ENCODE measurements around the gene KLHL29.

The KLHL29 gene

GRCh38 chr2:23639406-23639982 lies 254.5 kb downstream of the KLHL29 start:
- no peak overlapping the region for H3K27ac Mint-ChIP-seq
- H3K36me3 Mint-ChIP-seq (ENCODE audit: insufficient read depth), result peaks cover 2% of the 10 kb centered on the region
- DNase-seq (no peak), ATAC-seq (replicated peaks) (no peak)
- no peak overlapping the region for H3K4me3 Mint-ChIP-seq
- H3K4me1 Mint-ChIP-seq (ENCODE audit: low read depth in 2 of 2), result no peaks in the 10 kb centered on the region
- H3K27me3 Mint-ChIP-seq, result peaks cover 0 to 16% of the 10 kb centered on the region in 2 donors
- no peaks in the 10 kb centered on the region for H3K9me3 Mint-ChIP-seq

- ATAC-seq (replicated peaks) (no peak), DNase-seq (no peak)
- H3K36me3 Mint-ChIP-seq (ENCODE audit: insufficient read depth), result peaks cover 2% of the 10 kb centered on the region
- H3K4me3 Mint-ChIP-seq, result no peak overlapping the region
- H3K9me3 Mint-ChIP-seq, result no peaks in the 10 kb centered on the region
- no peak overlapping the region for H3K27ac Mint-ChIP-seq
- H3K27me3 Mint-ChIP-seq, result peaks cover 0 to 7% of the 10 kb centered on the region in 2 donors
- H3K4me1 Mint-ChIP-seq (ENCODE audit: low read depth in 2 of 2), result no peaks in the 10 kb centered on the region
Measured at GRCh38 chr2:23640711-23641110, 255.7 kb downstream of the KLHL29 start.

DNA sequence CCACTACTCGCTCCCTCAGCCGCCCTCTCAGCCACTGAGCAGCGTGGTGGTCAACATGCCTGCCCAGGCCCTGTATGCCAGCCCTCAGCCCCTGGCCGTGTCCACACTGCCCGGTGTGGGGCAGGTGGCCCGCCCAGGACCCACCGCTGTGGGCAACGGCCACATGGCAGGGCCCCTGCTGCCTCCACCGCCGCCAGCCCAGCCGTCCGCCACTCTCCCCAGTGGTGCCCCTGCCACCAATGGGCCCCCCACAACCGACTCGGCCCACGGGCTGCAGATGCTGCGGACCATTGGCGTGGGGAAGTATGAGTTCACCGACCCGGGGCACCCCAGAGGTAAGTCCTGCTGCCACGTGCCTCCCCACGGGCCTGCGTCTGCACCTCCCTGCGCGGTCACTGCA lies 257.5 kb downstream of the KLHL29 start:
- H3K4me3 Mint-ChIP-seq, result no peak overlapping the region
- H3K27me3 Mint-ChIP-seq, result peaks cover 0 to 7% of the 10 kb centered on the region in 2 donors
- H3K27ac Mint-ChIP-seq, result no peak overlapping the region
- no peaks in the 10 kb centered on the region for H3K4me1 Mint-ChIP-seq (ENCODE audit: low read depth in 2 of 2)
- no peak for DNase-seq
- ATAC-seq (replicated peaks), result no peak
- H3K36me3 Mint-ChIP-seq (ENCODE audit: insufficient read depth), result peaks cover 2% of the 10 kb centered on the region
- H3K9me3 Mint-ChIP-seq, result no peaks in the 10 kb centered on the region

DNA sequence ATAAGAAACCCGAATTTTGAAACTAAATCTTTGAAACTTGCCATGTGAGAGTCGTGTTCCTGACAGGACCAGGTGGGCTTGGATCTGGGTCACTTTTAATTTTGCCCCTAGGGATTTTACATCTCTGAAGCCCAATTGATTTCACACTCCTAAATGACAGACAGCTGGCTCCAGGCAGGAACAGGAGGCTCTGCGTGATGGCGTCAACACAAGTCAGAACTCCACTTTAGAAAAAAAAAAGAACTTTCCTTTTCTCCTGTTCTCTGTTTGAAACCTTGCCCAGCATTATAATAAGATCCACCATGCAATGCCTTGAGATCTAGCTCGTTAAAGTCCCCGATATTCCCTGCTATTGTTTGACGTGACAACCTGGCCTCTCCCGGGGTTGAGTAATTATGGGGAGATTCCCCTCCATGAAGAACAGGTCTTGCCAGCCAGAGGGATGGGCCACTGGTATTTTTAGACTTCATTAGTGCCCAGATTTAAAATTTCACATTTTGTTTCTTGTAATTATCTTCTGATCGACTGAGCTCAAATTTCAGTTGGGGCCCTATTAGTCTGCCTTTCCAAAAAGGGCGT lies 260.3 kb downstream of the KLHL29 start:
- Mint-ChIP-seq H3K4me1 (ENCODE audit: low read depth in 2 of 2) (peaks cover 0 to 4% of the 10 kb centered on the region in 2 donors), H3K9me3 (no peaks in the 10 kb centered on the region), H3K36me3 (ENCODE audit: insufficient read depth) (peaks cover 2% of the 10 kb centered on the region), H3K4me3 (no peak overlapping the region), H3K27ac (no peak overlapping the region), H3K27me3 (no peaks in the 10 kb centered on the region)
- DNase-seq (no peak), ATAC-seq (replicated peaks) (no peak)

GRCh38 chr2:23647563-23647962 lies 262.6 kb downstream of the KLHL29 start:
- no peak for ATAC-seq (replicated peaks)
- Mint-ChIP-seq H3K9me3 (no peaks in the 10 kb centered on the region), H3K27ac (no peak overlapping the region)

GRCh38 chr2:23649303-23649702 lies 264.3 kb downstream of the KLHL29 start:
- H3K4me1 Mint-ChIP-seq (ENCODE audit: low read depth in 2 of 2), result peaks cover 0 to 4% of the 10 kb centered on the region in 2 donors
- H3K4me3 Mint-ChIP-seq, result no peak overlapping the region
- H3K36me3 Mint-ChIP-seq (ENCODE audit: insufficient read depth), result no peaks in the 10 kb centered on the region
- ATAC-seq (replicated peaks), result no peak
- H3K27me3 Mint-ChIP-seq, result peaks cover 7 to 13% of the 10 kb centered on the region in 2 donors
- no peaks in the 10 kb centered on the region for H3K9me3 Mint-ChIP-seq
- no peak overlapping the region for H3K27ac Mint-ChIP-seq
- DNase-seq, result no peak

More at GRCh38 chr2:23647563-23647962, 262.6 kb downstream of the KLHL29 start:
- no peak overlapping the region for H3K4me3 Mint-ChIP-seq
- no peak for DNase-seq
- H3K4me1 Mint-ChIP-seq (ENCODE audit: low read depth in 2 of 2), result peaks cover 0 to 4% of the 10 kb centered on the region in 2 donors
- no peaks in the 10 kb centered on the region for H3K36me3 Mint-ChIP-seq (ENCODE audit: insufficient read depth)
- peaks cover 0 to 1% of the 10 kb centered on the region in 2 donors for H3K27me3 Mint-ChIP-seq

- no peak for DNase-seq
- peaks cover 0 to 4% of the 10 kb centered on the region in 2 donors for H3K4me1 Mint-ChIP-seq (ENCODE audit: low read depth in 2 of 2)
- no peaks in the 10 kb centered on the region for H3K9me3 Mint-ChIP-seq
- H3K36me3 Mint-ChIP-seq (ENCODE audit: insufficient read depth), result no peaks in the 10 kb centered on the region
- H3K4me3 Mint-ChIP-seq, result no peak overlapping the region
- no peak overlapping the region for H3K27ac Mint-ChIP-seq
- ATAC-seq (replicated peaks), result no peak
- H3K27me3 Mint-ChIP-seq, result peaks cover 7 to 16% of the 10 kb centered on the region in 2 donors
Measured at GRCh38 chr2:23649819-23650218, 264.8 kb downstream of the KLHL29 start.

DNA sequence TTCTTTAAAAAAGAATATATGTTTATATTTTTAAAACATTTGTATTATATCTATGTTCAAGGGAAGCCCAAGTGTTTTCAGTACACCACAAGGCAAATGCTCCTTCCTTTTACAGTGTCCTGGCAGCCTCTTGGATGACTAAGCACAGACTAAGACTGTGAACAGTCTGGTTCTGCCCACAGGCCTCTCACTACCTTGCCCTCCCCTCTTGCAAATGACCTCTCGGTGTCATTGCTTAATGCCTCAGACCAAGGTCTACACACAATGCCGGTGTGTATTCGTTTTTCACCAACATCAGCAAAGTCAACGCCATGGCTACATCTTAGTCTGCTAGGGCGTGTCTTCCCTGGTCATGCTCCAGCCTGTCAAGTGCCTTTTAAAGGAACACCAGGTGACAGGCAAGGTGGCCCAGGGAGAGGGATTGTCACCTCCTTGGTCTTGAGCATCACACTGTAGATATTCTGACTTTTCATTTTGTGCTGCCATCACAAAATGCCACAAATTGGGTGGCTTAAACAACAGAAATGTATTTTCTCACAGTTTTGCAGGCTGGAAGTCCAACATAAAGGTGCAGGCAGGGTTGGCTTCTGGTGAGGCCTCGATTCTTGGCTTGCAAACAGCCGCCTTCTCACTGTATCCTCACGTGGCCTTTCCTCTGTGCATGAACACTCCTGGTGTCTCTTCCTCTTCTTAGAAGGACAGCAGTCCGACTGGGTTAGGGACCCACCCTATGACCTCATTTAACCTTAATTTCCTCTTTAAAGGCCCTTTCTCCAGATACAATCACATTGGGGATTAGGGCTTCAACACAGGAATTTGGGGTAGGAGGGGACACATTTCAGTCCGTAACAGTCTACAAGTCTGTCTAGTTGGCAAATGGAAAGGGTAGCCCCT lies 266.5 kb downstream of the KLHL29 start:
- Mint-ChIP-seq H3K27me3 (peaks cover 7 to 32% of the 10 kb centered on the region in 2 donors), H3K4me3 (no peak overlapping the region), H3K4me1 (ENCODE audit: low read depth in 2 of 2) (peaks cover 0 to 4% of the 10 kb centered on the region in 2 donors), H3K9me3 (no peaks in the 10 kb centered on the region), H3K36me3 (ENCODE audit: insufficient read depth) (no peaks in the 10 kb centered on the region), H3K27ac (no peak overlapping the region)
- ATAC-seq (replicated peaks) (no peak), DNase-seq (no peak)

DNA sequence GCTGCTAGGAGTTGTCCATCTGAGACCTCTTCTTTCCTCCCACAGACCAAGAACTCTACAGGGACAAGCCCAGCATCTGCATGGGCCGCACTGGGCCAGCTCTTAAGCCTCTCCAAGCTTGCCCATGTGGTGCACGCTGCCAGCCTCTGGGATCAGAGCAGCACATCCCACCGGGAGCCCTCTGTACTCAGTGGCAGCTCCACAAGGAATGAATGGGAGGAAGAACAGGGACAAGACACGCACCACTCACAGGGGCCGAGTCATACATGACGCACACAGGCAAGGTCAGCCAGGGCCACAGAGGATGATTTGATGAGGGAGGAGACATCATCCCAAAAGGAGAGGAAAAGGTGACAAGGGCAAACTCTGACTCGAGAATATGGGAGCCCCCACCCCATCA lies 268.3 kb downstream of the KLHL29 start:
- Mint-ChIP-seq H3K27ac (no peak overlapping the region), H3K36me3 (ENCODE audit: insufficient read depth) (no peaks in the 10 kb centered on the region), H3K4me3 (no peak overlapping the region), H3K27me3 (peaks cover 7 to 33% of the 10 kb centered on the region in 2 donors), H3K4me1 (ENCODE audit: low read depth in 2 of 2) (peaks cover 0 to 4% of the 10 kb centered on the region in 2 donors), H3K9me3 (no peaks in the 10 kb centered on the region)
- ATAC-seq (replicated peaks), result no peak
- no peak for DNase-seq

- no peak overlapping the region for H3K4me3 Mint-ChIP-seq
- DNase-seq (no peak), ATAC-seq (replicated peaks) (no peak)
- H3K4me1 Mint-ChIP-seq (ENCODE audit: low read depth in 2 of 2), result peaks cover 0 to 6% of the 10 kb centered on the region in 2 donors
- H3K27me3 Mint-ChIP-seq, result peaks cover 10 to 46% of the 10 kb centered on the region in 2 donors
- no peaks in the 10 kb centered on the region for H3K36me3 Mint-ChIP-seq (ENCODE audit: insufficient read depth)
- no peak overlapping the region for H3K27ac Mint-ChIP-seq
- H3K9me3 Mint-ChIP-seq, result no peaks in the 10 kb centered on the region
Measured at GRCh38 chr2:23654756-23655155, 269.8 kb downstream of the KLHL29 start.

DNA sequence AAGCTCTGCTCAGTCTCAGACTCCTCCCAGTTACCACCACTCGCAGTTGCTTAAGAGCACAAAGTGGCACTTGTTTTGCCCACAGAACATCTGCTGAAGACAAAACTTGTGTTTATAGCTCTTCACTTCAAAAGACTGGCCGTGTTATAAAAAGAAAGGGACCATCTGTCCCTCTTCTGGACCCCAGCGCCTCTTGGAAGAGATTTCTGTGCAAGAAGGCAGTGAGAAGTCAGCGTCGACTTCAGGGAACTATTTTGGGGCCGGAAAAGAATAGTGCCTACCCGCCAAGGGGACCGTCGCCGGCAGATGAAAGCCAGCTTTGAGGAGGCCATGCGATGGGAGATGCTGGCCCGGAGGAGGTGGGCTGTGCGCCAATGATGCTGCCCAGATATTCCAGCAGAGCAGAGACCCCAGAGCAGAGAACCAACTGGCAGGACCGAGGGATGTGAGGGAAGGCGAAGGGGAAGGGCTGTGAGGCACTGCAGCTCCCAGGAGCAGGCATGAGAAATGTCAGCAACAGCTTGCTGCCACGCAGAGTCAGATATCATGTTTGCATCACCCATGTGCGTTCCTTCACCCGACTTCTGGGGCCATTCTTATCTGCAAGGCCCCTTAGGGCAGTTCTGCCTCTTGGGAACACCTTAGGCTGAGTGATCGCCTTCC lies 271.1 kb downstream of the KLHL29 start:
- Mint-ChIP-seq H3K36me3 (ENCODE audit: insufficient read depth) (no peaks in the 10 kb centered on the region), H3K27ac (no peak overlapping the region), H3K4me3 (no peak overlapping the region), H3K27me3 (peaks cover 16 to 60% of the 10 kb centered on the region in 2 donors), H3K9me3 (no peaks in the 10 kb centered on the region), H3K4me1 (ENCODE audit: low read depth in 2 of 2) (peaks cover 0 to 5% of the 10 kb centered on the region in 2 donors)
- no peak for DNase-seq
- ATAC-seq (replicated peaks), result no peak

- H3K9me3 Mint-ChIP-seq, result no peaks in the 10 kb centered on the region
- H3K4me1 Mint-ChIP-seq (ENCODE audit: low read depth in 2 of 2), result peaks cover 0 to 5% of the 10 kb centered on the region in 2 donors
- no peaks in the 10 kb centered on the region for H3K36me3 Mint-ChIP-seq (ENCODE audit: insufficient read depth)
- no peak for ATAC-seq (replicated peaks)
- no peak overlapping the region for H3K27ac Mint-ChIP-seq
- no peak for DNase-seq
- peaks cover 16 to 65% of the 10 kb centered on the region in 2 donors for H3K27me3 Mint-ChIP-seq
- no peak overlapping the region for H3K4me3 Mint-ChIP-seq
Measured at GRCh38 chr2:23656597-23656973, 271.6 kb downstream of the KLHL29 start.

DNA sequence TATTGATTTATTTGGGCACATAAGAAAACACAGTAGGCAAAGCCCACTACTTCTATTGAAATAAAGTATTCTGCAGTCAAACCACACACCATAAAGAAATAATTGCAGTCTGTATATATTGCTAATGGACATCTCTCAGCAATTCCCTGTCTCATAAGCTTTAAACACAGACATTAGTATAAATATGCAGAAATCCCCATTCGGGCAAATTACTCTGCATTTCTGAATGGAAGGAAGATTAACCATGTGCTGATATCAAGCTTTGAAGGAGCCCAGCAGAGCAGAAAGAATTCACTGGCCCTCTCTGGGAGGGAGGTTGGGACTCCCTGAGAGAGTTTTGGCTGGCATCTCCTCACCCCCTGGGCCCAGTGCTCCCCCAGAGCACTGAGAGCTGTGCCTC lies 272.4 kb downstream of the KLHL29 start:
- Mint-ChIP-seq H3K4me3 (no peak overlapping the region), H3K27me3 (peaks cover 22 to 73% of the 10 kb centered on the region in 2 donors), H3K27ac (no peak overlapping the region), H3K36me3 (ENCODE audit: insufficient read depth) (no peaks in the 10 kb centered on the region), H3K9me3 (no peaks in the 10 kb centered on the region), H3K4me1 (ENCODE audit: low read depth in 2 of 2) (peaks cover 0 to 5% of the 10 kb centered on the region in 2 donors)
- ATAC-seq (replicated peaks) (no peak), DNase-seq (no peak)
